NCI-H1105 treated with DMSO at 0.1 percent for 48 hours (cell line): ENCODE results near the gene FAM131A.

Experiments
- DNase-seq: peaks from one replicate; lab custom pipeline; 2025; lab: John Stamatoyannopoulos, UW

Gene FAM131A, protein sequence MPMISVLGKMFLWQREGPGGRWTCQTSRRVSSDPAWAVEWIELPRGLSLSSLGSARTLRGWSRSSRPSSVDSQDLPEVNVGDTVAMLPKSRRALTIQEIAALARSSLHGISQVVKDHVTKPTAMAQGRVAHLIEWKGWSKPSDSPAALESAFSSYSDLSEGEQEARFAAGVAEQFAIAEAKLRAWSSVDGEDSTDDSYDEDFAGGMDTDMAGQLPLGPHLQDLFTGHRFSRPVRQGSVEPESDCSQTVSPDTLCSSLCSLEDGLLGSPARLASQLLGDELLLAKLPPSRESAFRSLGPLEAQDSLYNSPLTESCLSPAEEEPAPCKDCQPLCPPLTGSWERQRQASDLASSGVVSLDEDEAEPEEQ

DNA sequence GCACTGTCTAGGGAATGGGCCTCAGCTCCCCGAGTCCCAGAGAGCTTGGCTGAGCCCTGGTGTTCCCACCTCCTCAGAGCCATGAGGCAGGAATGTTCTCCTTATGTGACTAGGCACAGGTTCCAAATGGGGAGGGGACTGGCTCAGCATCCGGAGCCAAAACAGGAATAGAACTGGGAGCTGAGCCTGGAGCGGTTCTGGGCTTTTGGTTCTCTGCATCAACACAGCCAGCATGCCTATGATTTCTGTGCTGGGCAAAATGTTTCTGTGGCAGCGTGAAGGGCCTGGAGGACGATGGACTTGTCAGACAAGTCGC, at the start of gene FAM131A:
Gene FAM131A, plus strand, starts transcription at position 202 of the 316 bp plus-strand sequence. Its CDS starts 31 bp downstream, at position 233.
- DNase-seq, result no peak

DNA sequence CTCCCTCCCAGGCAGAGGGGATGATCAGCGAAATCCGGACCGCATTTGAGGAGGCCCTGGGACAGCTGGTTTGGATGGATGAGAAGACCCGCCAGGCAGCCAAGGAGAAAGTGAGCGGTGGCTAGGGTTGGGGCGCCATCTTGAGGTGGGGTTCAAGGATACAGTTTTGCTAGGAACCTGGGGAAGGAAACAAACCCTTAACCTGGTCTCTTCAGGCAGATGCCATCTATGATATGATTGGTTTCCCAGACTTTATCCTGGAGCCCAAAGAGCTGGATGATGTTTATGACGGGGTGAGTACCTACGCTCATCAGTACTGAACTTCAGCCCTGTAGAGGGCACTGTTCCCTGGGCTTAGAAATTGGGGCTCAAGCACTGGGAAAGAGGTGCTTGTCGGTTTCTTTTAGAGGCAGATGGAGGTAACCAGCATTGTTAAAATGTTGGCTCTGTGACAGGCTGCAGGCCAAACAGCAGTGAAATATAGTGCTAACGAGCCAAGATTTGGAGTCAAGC, 47.9 kb upstream of the FAM131A start:
- peak; percentile 76 for DNase-seq

DNA sequence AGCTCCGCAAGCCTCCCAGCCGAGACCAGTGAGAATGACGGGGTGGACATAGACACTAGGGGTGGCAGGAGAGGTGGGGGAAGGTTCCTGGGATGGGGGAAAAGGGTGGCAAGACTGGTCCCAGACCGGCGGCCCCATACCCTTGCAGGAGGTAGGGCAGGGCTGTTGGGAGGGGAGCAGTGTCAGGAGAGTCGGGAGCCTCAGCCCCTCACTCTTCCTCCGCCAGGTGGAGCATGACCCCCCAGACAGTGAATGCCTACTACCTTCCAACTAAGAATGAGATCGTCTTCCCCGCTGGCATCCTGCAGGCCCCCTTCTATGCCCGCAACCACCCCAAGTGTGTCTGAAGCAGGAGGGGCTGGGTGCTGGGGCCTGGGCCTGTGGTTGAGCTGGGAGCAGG, 47.1 kb upstream of the FAM131A start:
- DNase-seq, result no peak

DNA sequence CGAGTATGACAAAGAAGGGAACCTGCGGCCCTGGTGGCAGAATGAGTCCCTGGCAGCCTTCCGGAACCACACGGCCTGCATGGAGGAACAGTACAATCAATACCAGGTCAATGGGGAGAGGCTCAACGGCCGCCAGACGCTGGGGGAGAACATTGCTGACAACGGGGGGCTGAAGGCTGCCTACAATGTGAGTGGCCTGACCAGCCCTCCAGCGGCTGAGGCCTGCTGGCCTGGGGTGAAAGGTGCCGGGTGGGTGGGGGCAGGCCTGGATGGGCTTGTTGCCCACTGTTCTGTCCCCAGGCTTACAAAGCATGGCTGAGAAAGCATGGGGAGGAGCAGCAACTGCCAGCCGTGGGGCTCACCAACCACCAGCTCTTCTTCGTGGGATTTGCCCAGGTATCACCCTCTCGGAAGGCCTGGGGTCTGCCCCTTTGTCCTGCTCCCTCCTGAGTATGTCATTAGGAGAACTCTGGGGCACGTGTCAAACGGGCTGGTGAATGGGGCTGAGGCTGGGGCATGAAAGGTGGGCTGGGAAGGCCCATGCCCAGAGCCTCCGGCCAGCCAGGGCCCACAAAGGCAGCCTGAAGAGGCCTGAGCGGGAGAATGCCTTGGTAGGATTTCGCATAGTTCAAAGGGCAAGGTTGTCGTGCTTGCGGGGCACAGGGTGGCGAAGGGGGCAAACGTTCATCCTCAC, 46.2 kb upstream of the FAM131A start:
- no peak for DNase-seq

DNA sequence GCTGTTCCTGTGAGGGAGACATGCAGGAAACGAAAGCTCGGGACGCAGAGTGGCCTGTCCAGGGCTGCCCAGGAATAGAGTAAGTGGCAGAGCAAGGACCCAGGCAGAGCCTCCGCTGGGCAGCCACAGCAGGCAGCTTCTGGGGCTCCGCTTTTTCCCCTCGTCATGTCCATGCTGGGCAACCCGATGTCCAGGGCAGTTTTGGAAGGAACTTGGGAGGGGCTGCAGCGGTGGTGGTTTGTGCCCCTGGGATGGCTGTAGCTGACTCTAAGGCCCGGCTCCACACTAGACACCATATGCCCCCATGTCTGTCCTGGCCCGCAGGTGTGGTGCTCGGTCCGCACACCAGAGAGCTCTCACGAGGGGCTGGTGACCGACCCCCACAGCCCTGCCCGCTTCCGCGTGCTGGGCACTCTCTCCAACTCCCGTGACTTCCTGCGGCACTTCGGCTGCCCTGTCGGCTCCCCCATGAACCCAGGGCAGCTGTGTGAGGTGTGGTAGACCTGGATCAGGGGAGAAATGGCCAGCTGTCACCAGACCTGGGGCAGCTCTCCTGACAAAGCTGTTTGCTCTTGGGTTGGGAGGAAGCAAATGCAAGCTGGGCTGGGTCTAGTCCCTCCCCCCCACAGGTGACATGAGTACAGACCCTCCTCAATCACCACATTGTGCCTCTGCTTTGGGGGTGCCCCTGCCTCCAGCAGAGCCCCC, 45.5 kb upstream of the FAM131A start:
- DNase-seq, result no peak

DNA sequence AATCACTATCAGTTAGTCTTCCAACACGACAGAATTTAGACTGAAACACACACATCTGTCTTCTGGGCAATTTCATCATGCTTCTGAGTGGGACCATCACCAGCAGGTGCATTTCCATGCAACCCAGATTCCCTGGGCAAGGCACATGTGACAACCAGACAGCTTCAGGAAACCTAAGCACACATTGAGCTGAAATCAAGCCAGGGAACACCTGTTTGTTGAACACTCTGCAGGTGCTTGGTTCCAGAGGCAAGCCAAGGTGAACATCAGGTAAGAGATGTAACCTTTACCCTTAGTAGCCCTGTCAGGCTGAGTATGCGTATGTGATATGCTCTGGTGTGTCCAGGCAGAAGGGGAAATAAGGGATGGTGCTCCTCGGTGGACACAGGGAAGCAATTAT, 41.6 kb upstream of the FAM131A start:
- no peak for DNase-seq

DNA sequence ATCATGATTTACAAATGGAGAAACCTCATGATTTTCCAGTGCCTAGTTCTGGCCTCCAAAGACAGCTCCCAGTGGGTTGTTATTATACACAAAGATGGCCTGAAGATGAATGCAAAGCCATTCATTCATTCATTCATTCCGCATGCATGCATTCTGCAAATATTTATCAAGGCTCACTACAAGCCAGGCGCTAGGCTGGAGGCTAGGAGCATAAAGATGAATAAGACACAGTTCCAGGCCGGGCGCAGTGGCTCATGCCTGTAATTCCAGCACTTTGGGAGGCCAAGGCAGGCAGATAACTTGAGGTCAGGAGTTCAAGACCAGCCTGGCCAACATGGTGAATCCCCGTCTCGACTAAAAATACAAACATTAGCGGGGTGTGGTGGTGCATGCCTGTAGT, 40.8 kb upstream of the FAM131A start:
- DNase-seq, result no peak

DNA sequence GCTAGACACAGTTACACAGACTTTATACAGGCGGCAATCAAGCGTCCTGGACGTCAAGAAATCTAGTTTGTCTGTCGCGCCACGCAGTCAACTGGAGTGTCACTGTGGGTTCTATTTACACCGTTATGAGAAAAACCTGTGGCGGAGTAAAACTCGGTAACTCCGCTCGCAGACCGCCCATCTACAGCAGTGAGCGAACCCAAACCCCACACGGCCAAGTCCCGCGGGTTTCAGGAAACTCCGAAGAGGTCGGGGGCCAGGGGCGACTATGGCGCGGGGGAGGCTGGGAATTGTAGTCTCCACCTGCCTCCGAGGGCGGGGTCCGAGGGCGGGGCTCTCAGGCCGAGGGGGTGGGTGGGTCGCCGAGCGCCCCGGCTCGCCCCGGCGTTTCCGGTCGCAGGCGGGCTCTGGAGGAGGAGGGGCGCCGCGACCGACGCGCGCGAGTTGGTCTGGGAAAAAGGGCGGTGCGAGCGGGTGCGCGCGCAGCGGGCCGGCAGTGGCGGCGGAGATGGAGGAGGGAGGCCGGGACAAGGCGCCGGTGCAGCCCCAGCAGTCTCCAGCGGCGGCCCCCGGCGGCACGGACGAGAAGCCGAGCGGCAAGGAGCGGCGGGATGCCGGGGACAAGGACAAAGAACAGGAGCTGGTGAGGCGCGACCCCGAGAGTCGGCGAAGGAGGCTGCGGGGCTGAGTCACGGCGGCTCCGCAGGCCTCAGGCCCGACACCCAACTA, 38.5 kb upstream of the FAM131A start, which contains the start of gene PSMD2:
Gene PSMD2, plus strand, starts transcription at position 483 of the 729 bp plus-strand sequence. Its CDS starts 26 bp downstream, at position 509.
- DNase-seq, result peak; percentile 98

DNA sequence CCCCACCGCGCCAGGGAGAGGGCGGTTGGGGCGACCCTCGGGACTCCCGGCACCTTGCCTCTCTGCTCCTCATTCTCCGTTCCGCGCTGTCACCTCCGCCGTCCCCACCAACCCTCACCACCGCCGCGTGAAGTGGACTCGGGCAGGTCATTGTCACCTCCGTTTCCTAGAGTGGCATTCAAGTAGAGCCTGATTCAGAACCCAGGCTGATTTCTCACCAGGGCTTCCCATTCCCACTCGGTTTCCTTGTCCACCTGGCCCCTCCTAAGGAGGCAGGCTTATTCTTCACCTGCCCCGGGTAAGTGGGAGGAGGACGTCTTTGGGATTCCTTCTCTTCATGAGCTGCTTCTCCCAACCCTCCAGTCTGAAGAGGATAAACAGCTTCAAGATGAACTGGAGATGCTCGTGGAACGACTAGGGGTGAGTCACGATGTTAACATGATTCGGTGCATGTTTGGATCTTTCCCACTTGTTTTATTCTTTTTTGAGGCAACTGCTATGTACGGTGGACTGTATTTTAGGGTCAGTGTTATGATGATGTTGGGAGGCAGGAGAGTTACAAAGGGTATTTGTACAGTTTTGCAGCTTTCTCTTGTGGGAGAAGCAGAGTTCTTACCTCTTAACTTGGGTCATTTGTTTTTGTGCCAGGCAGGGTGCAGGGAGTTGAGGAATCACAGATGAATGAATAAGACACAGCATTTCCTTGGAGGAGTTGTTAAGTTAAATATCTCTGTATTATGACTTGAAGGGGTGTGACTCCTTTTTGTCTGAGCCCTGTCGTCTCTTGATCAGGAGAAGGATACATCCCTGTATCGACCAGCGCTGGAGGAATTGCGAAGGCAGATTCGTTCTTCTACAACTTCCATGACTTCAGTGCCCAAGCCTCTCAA, 37.7 kb upstream of the FAM131A start:
- DNase-seq, result peak; percentile 43

DNA sequence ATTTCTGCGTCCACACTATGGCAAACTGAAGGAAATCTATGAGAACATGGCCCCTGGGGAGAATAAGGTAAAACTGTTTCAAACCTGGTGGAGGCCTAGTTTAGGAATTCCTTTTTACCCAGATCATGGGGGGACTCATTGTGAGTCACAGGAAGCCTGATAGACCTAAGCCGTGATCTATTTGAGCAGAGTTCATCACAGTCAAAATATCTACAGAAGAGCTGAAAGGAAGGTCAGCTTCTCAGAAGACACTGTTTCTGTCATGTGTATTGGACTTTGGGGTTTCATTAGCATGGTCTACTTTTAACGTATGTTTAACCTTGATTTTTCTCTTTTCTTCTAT, 37.1 kb upstream of the FAM131A start:
- DNase-seq, result no peak

DNA sequence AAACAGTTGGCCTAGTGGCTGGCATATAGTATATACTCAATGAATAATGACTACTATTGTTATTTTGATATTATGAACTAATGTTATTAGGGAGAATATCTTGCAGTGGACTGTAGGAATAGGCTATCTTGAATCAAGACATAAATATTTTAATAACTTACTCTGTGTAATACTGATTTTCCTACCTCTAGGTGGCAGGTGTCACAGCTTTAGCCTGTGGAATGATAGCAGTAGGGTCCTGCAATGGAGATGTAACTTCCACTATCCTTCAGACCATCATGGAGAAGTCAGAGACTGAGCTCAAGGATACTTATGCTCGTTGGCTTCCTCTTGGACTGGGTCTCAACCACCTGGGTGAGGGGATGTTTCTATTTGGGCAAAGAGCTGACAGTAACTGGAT, 31.8 kb upstream of the FAM131A start:
- no peak for DNase-seq

DNA sequence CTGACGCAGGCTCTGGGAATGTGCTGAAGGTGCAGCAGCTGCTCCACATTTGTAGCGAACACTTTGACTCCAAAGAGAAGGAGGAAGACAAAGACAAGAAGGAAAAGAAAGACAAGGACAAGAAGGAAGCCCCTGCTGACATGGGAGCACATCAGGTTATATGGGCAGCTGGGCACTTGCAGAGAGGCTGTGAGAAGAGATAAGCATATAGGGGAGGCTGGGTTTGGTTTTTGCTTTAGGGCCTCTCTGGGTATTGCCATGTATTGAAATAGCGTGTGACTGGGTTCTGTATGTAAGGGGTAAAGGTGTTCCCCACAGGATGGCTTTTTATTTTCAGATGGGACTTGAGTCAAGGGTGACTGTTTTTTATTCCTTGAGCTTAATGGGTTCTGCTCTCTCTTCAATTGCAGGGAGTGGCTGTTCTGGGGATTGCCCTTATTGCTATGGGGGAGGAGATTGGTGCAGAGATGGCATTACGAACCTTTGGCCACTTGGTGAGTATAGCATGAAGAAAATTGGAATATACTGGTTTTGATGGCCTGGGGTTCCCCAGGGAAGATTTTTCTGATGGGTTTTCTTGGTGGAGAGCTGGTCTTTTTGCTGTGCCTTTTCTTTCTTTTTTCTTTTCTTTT, 30.9 kb upstream of the FAM131A start:
- DNase-seq, result no peak

DNA sequence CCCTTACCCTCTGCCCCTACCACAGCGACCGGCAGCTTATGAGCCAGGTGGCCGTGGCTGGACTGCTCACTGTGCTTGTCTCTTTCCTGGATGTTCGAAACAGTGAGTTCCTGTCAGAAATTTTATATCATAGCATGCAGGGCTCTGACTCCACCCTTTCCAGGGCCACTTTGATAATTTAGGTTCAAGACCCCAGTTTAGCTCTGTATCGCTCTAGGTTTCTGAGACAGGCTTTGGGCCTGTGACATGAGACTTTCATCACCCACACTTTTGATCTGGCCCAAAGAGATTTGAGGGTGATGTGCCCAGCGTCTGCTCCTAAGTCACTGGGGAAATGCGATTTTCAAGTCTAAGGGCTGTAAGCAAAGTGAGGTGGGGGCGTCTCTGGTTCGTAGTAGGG, 29.5 kb upstream of the FAM131A start:
- no peak for DNase-seq

DNA sequence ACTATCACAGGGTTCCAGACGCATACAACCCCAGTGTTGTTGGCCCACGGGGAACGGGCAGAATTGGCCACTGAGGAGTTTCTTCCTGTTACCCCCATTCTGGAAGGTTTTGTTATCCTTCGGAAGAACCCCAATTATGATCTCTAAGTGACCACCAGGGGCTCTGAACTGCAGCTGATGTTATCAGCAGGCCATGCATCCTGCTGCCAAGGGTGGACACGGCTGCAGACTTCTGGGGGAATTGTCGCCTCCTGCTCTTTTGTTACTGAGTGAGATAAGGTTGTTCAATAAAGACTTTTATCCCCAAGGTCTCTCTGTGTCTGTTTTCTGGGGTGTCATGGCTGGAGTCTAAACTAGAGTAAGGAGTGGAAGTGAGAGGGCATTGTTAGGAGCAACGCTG, 28.7 kb upstream of the FAM131A start:
- no peak for DNase-seq

DNA sequence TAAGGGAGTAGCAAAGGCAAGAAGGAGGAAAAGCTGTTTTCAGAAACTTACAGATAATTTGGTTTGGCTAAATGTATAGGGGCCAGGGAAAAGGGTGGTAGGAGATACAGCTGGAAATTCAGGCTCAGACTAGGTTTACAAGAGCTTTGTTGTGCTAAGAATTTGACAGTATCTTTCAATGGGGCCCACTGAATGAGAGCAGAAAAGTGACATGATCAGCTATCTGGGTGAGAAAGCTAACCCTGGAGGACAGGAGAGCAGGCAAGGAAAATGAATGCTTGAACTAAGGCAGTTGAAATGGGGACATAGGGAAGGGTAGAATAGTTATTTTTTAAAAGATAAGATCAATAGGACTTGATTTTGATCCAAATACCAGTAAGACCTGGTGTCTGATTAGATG, 25.8 kb upstream of the FAM131A start:
- no peak for DNase-seq

DNA sequence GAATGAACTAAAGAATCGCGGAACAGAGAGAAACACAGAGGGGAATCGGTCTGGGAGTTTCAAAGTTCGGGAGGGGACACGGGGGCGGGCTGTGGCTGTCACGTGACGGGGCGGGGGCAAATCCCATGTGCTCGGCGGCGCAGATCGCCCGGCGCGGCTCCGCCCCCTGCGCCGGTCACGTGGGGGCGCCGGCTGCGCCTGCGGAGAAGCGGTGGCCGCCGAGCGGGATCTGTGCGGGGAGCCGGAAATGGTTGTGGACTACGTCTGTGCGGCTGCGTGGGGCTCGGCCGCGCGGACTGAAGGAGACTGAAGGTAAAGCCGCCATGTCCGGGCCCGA, 23.1 kb upstream of the FAM131A start, which contains the start of gene EIF4G1:
Gene EIF4G1, plus strand, starts transcription at position 244 of the 337 bp plus-strand sequence. CDS start 1,191 bp downstream, outside the sequence.
- DNase-seq, result peak; percentile 96

DNA sequence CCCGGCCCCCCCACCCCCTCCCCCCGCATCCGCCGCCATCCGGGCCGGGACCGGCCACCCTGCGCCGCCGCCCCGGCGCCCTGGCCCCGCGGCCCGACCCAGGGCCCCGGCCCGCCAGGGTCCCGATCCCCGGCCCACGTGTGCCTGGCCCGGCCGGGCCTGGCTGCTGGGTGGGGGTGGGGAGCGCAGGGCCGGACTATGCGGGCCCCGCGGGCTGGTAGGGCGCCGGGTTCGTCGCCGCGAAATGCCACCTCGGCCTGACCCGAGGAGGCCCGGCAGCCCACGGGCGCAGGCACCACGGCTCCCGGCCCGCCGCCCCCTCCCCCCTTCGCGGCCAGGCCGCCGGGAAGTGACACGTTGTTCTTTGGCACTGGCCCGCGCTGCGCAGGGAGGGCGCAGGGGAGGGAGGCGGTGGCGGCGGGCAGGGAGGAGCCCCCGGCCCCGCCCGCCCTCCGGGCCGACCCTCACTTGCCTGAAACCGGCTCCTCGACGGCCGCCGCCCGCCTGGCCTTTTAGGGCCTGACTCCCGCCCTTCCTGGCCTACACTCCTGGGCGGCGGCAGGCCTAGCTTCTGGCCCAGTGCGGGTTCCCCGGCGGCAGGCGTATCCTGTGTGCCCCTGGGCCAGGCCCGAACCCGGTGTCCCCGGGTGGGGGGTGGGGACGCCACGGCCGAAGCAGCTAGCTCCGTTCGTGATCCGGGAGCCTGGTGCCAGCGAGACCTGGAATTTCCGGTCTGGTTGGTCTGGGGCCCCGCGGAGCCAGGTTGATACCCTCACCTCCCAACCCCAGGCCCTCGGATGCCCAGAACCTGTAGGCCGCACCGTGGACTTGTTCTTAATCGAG, 22.5 kb upstream of the FAM131A start:
- DNase-seq, result peak; percentile 34

DNA sequence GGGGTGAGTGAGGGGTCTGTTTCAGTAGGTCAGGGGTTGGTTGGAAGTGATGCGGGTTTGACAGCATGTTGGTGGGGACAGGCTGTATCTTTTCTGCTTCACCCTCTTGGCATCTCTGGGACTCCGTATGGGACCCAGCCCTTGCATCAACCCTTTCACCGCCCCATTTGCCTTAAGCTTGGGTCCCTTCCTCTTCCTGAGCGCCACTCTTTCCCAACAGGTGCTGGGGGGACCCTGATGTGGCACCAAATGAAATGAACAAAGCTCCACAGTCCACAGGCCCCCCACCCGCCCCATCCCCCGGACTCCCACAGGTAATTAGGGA, 21.9 kb upstream of the FAM131A start:
- DNase-seq, result no peak

DNA sequence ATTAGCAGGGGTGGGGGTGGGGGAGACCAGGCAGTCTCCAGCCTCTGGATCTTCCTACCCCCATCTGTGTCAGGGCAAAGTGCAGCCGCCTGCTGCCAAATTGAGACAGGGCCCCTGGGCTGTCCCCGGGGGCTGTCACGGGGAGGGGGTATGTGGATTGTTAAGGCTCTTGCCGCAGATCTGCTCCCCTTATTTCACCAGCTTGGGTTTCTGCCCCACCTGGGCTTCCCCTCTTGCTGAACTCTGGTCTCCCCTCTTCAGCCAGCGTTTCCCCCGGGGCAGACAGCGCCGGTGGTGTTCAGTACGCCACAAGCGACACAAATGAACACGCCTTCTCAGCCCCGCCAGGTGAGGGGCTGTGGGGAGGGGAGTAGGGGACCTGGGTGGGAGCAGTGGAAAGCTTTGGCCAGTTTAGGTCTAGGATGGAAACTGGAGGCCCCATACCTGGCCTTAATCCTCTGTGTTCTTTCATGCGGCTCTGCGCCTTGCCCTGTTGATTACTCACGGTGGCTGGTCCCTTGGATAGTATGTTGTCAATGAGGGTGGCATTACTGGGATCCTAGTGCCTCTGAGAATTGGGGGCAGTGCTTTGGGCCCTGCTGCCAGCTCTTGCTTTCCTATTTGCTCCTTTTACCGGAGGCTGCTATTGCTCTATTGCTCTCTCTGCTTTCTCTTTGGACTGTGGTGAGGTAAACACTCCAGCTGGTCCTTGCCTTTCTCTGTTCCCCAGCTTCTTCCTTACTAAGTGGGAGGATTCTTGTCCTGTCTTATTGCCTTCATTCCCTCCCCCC, 21.3 kb upstream of the FAM131A start:
- DNase-seq, result no peak
